Measurements from ENCODE around the gene DLG2. TPM values are rescaled to one million over a fixed set of nuclear protein-coding genes. Genes with fewer than 3 reads are reported as not detected.
A peak's percentile ranks its signal among the peaks of the same experiment; 100 is the strongest.

Gene DLG2
- total and polyA plus RNA-seq, 9 donors, result 2.5 to 20.7 (median 12.0) TPM

- Histone ChIP-seq H3K4me3 (no peak overlapping the region), H3K27me3 (no peaks in the 10 kb centered on the region), H3K36me3 (no peaks in the 10 kb centered on the region), H3K4me1 (ENCODE audit: insufficient read depth) (peaks cover under 1% of the 10 kb centered on the region), H3K27ac (no peak overlapping the region), H3K9me3 (no peaks in the 10 kb centered on the region)
- no peak for DNase-seq
- TF ChIP-seq EP300 (IDR thresholded peaks at IDR 0.05), result no peak
- no peak for TF ChIP-seq POLR2A (IDR thresholded peaks at IDR 0.05)
- no peak for TF ChIP-seq CTCF (IDR thresholded peaks at IDR 0.05)
- intact Hi-C loops (cut with DNase I), result loop anchor here in 1 of 4 donors (10.0 kb wide), 1 partner anchor 693 kb away; no protein-coding TSS in a partner anchor
Observed at GRCh38 chr11:83831929-83832328, 1795.2 kb downstream of the DLG2 start.

GRCh38 chr11:83827940-83828554 is 1799.1 kb downstream of the DLG2 start:
- Histone ChIP-seq H3K4me3 (no peak overlapping the region), H3K9me3 (no peaks in the 10 kb centered on the region), H3K27me3 (no peaks in the 10 kb centered on the region), H3K36me3 (no peaks in the 10 kb centered on the region), H3K4me1 (ENCODE audit: insufficient read depth) (no peaks in the 10 kb centered on the region), H3K27ac (no peak overlapping the region)
- DNase-seq, result no peak
- 12 to 36% (median 16%) methylated on average over 5 of the region's 5 CpGs for WGBS, 3 donors
- no peak for TF ChIP-seq POLR2A (IDR thresholded peaks at IDR 0.05)
- TF ChIP-seq EP300 (IDR thresholded peaks at IDR 0.05), result no peak
- TF ChIP-seq CTCF (IDR thresholded peaks at IDR 0.05), result peak in 1 of 3 donors; percentile 51
- intact Hi-C loops (cut with DNase I), result loop anchor here in 1 of 4 donors (10.0 kb wide), 1 partner anchor 533 kb away; no protein-coding TSS in a partner anchor

GRCh38 chr11:83827520-83827919 is 1799.6 kb downstream of the DLG2 start:
- Histone ChIP-seq H3K27ac (no peak overlapping the region), H3K9me3 (no peaks in the 10 kb centered on the region), H3K36me3 (no peaks in the 10 kb centered on the region), H3K4me3 (no peak overlapping the region), H3K4me1 (ENCODE audit: insufficient read depth) (no peaks in the 10 kb centered on the region), H3K27me3 (no peaks in the 10 kb centered on the region)
- 25 to 44% (median 32%) methylated on average over 3 of the region's 3 CpGs for WGBS, 3 donors
- TF ChIP-seq POLR2A (IDR thresholded peaks at IDR 0.05), result no peak
- no peak for TF ChIP-seq EP300 (IDR thresholded peaks at IDR 0.05)
- TF ChIP-seq CTCF (IDR thresholded peaks at IDR 0.05), result no peak
- DNase-seq, result no peak
- intact Hi-C loops (cut with DNase I), result loop anchor here in 1 of 4 donors (10.0 kb wide), 1 partner anchor 533 kb away; no protein-coding TSS in a partner anchor

- H3K27ac ChIP-seq, result no peak overlapping the region
- no peak for TF ChIP-seq POLR2A (IDR thresholded peaks at IDR 0.05)
- no peak for TF ChIP-seq CTCF (IDR thresholded peaks at IDR 0.05)
- no peak for TF ChIP-seq EP300 (IDR thresholded peaks at IDR 0.05)
- H3K9me3 ChIP-seq, result no peaks in the 10 kb centered on the region
- intact Hi-C loops (cut with DNase I), result loop anchor here in 1 of 4 donors (10.0 kb wide), 1 partner anchor 531 kb away; no protein-coding TSS in a partner anchor
- no peaks in the 10 kb centered on the region for H3K27me3 ChIP-seq
- DNase-seq, result no peak
- H3K4me1 ChIP-seq (ENCODE audit: insufficient read depth), result no peaks in the 10 kb centered on the region
- no peaks in the 10 kb centered on the region for H3K36me3 ChIP-seq
- H3K4me3 ChIP-seq, result no peak overlapping the region
Observed at GRCh38 chr11:83826078-83826477, 1801.1 kb downstream of the DLG2 start.

All from ovary (tissue), 9 donors.